ENCODE results near the gene PLB1. TPM values are rescaled to one million over a fixed set of nuclear protein-coding genes. Genes with fewer than 3 reads are reported as not detected.

PLB1 gene
- total RNA-seq, 1 donor from 2014 or later = 0.75 TPM

DNA sequence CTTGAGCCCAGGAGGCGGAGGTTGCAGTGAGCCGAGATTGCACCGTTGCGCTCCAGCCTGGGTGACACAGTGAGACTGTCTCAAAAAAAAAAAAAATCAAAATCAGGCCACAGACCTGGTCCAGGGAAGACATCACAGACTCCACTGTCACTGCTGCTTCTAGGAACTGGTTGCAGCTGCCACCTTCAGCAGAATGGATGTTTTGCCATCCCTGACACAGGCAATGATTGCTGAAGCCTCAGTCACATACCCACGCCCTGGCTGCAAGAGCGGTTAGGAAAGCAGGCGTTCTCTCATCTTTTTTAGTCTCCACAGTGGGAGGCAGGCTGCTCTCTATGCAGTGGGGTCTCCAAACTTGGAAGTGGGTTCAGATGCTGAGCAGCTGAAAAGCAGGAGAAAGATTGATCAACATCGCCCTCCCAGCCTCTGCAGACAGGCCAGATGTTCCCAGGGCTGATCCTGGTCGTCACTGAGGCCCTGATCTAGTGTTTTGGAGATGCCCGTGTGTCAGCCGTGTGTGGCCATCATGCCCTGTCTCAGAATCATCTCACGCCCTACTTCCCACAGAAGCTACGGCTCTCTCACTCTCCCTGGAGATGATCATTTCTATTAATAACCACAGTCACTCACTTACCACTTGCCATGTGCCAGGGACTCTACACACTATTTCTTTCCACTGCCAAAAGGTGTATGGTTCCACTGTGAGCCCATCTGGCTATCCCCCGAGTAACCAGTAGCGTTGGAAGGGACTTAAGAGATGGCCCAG lies 91.8 kb downstream of the PLB1 start:
- Mint-ChIP-seq H3K4me3 (peak overlapping the region; percentile 40), H3K9me3 (no peaks in the 10 kb centered on the region)
- DNase-seq (ENCODE audit: low spot score) = no peak

DNA sequence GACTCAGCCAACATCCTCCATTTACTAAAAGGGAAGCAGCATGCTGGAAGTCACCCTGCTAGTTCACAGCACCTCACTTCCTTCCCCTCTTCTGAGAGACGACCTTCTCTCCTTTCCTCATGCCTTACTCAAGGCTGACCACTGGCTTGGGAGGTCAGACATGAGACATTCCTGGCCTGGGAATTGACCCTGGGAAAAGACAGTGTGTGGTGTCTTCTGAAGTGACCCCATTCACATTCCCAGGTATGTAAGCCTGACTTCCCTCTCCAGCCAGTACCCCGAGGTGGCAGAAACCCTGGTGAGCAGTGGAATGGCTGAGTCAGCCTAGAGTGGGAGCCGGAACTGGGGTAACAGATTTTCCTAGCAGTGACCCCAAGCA lies 92.4 kb downstream of the PLB1 start:
- H3K27me3 Mint-ChIP-seq (ENCODE audit: insufficient read depth) = peaks cover 4% of the 10 kb centered on the region
- intact Hi-C loops (cut with micrococcal nuclease) = no loop called here
- DNase-seq (ENCODE audit: low spot score) = no peak
- H3K27ac Mint-ChIP-seq = peak overlapping the region; percentile 6
- peak overlapping the region; percentile 40 for H3K4me3 Mint-ChIP-seq
- H3K4me1 Mint-ChIP-seq (ENCODE audit: low read depth) = peaks cover 43% of the 10 kb centered on the region
- H3K36me3 Mint-ChIP-seq (ENCODE audit: low read depth) = peaks cover 5% of the 10 kb centered on the region
- no peaks in the 10 kb centered on the region for H3K9me3 Mint-ChIP-seq

More for the DNA sequence above, 91.8 kb downstream of the PLB1 start:
- H3K27me3 Mint-ChIP-seq (ENCODE audit: insufficient read depth) = peaks cover 4% of the 10 kb centered on the region
- peaks cover 5% of the 10 kb centered on the region for H3K36me3 Mint-ChIP-seq (ENCODE audit: low read depth)
- intact Hi-C loops (cut with micrococcal nuclease) = no loop called here
- peaks cover 43% of the 10 kb centered on the region for H3K4me1 Mint-ChIP-seq (ENCODE audit: low read depth)
- H3K27ac Mint-ChIP-seq = no peak overlapping the region

GRCh38 chr2:28589746-28590463 lies 94.0 kb downstream of the PLB1 start:
- Mint-ChIP-seq H3K27me3 (ENCODE audit: insufficient read depth) (peaks cover 4% of the 10 kb centered on the region), H3K4me1 (ENCODE audit: low read depth) (peaks cover 41% of the 10 kb centered on the region), H3K27ac (no peak overlapping the region)

DNA sequence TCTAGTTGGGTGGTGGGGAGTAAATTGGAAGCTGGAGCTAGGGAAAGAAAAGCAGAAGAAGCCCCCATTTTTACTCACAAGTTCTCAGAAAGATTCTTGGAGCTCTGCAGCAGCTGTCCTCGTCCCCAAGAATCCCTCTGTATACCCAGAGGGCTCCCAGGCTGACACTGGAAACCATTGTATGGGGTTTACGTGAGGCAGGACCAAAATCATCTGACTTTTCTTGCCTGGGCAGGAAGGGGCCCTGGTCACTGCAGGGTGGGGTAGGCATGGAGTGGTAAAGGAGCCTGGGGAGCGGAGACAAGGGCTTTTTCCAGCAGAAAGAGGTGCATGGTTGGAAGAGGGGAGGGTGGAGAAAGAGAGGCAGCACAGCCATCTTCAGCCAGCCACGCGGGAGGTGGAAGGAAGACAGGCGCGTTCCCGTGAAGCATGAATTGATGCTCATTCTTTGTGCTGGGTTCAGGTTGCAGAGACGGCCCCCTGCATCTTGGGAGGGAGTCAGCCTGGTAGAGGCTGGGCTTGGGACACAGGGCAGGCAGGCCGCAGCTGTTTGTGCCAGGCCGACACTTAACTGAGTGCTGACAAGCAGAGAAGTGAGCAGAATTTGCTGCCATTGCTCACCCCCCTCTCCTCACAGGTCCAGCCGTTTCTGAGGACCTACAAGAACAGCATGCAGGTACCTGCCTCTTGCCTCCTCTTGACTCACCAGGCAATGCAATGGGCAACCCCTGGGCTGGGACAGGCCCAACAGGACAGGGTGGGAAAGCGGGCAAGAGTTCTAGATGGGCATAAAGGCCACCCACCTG lies 94.8 kb downstream of the PLB1 start:
- H3K4me1 Mint-ChIP-seq (ENCODE audit: low read depth) = peaks cover 44% of the 10 kb centered on the region
- intact Hi-C loops (cut with micrococcal nuclease) = no loop called here

More at GRCh38 chr2:28589746-28590463, 94.0 kb downstream of the PLB1 start:
- no peak overlapping the region for H3K4me3 Mint-ChIP-seq
- DNase-seq (ENCODE audit: low spot score) = no peak
- H3K36me3 Mint-ChIP-seq (ENCODE audit: low read depth) = peaks cover 8% of the 10 kb centered on the region
- H3K9me3 Mint-ChIP-seq = no peaks in the 10 kb centered on the region
- intact Hi-C loops (cut with micrococcal nuclease) = no loop called here

GRCh38 chr2:28591711-28592335 lies 96.0 kb downstream of the PLB1 start:
- intact Hi-C loops (cut with micrococcal nuclease) = no loop called here
- Mint-ChIP-seq H3K4me1 (ENCODE audit: low read depth) (peaks cover 47% of the 10 kb centered on the region), H3K27ac (no peak overlapping the region)

More for the DNA sequence above, 94.8 kb downstream of the PLB1 start:
- Mint-ChIP-seq H3K9me3 (no peaks in the 10 kb centered on the region), H3K27me3 (ENCODE audit: insufficient read depth) (peaks cover 4% of the 10 kb centered on the region), H3K4me3 (no peak overlapping the region), H3K36me3 (ENCODE audit: low read depth) (peaks cover 8% of the 10 kb centered on the region), H3K27ac (no peak overlapping the region)
- no peak for DNase-seq (ENCODE audit: low spot score)

GRCh38 chr2:28592481-28592880 lies 96.6 kb downstream of the PLB1 start:
- Mint-ChIP-seq H3K4me1 (ENCODE audit: low read depth) (peaks cover 41% of the 10 kb centered on the region), H3K27ac (no peak overlapping the region), H3K36me3 (ENCODE audit: low read depth) (peaks cover 12% of the 10 kb centered on the region), H3K27me3 (ENCODE audit: insufficient read depth) (peaks cover 4% of the 10 kb centered on the region), H3K9me3 (no peaks in the 10 kb centered on the region), H3K4me3 (no peak overlapping the region)
- intact Hi-C loops (cut with micrococcal nuclease) = no loop called here
- no peak for DNase-seq (ENCODE audit: low spot score)

More at GRCh38 chr2:28591711-28592335, 96.0 kb downstream of the PLB1 start:
- no peak for DNase-seq (ENCODE audit: low spot score)
- no peaks in the 10 kb centered on the region for H3K9me3 Mint-ChIP-seq
- H3K27me3 Mint-ChIP-seq (ENCODE audit: insufficient read depth) = peaks cover 4% of the 10 kb centered on the region
- H3K4me3 Mint-ChIP-seq = no peak overlapping the region
- peaks cover 12% of the 10 kb centered on the region for H3K36me3 Mint-ChIP-seq (ENCODE audit: low read depth)

DNA sequence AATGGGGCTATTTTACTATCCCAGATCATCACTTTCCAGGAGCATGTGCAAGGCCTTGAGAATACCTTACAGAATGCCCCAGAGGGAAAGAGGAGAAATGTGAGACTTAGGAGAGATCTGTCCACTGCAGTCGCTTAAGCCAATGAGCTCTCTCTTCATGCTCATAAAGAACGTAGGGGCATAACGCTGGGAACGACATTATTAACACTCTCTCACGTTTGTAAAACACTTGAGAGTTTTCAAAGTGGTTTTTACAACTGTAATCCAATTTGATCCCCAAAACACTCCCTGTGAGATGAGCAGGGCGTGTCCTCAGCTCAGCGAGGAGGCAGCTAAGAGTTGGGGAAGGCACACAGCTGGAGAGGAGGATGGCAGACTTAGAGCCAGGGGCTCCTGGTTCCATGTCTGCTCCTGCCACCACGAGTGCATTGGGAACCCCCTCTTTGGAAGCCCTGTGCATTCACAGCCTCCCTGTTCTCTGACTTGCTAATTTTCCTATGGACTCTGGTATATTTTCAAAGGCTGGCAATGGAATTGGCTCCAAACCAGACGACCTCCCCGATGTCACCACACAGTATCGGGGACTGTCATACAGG lies 97.4 kb downstream of the PLB1 start:
- DNase-seq (ENCODE audit: low spot score) = no peak
- Mint-ChIP-seq H3K36me3 (ENCODE audit: low read depth) (peaks cover 10% of the 10 kb centered on the region), H3K9me3 (no peaks in the 10 kb centered on the region), H3K27ac (no peak overlapping the region), H3K27me3 (ENCODE audit: insufficient read depth) (peaks cover 4% of the 10 kb centered on the region), H3K4me1 (ENCODE audit: low read depth) (peaks cover 33% of the 10 kb centered on the region), H3K4me3 (no peak overlapping the region)
- intact Hi-C loops (cut with micrococcal nuclease) = no loop called here

DNA sequence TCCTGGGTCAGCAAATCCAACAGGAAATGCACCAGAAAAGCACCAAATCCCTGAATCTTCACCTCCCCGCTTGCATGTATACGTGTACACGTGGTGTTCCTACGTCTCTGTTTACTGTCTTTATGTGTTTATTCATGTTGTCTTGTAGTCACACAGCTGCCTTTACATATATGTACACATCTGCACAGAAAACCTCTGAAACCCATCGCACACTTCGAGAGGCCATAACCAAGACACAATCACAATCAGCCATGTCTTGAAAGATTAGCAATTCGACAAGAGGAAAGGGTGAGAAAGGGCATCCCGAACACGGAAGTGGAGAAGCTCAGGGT lies 98.1 kb downstream of the PLB1 start:
- DNase-seq (ENCODE audit: low spot score) = no peak
- Mint-ChIP-seq H3K27ac (peak overlapping the region; percentile 78), H3K9me3 (no peaks in the 10 kb centered on the region), H3K36me3 (ENCODE audit: low read depth) (peaks cover 12% of the 10 kb centered on the region), H3K4me3 (peak overlapping the region; percentile 49), H3K27me3 (ENCODE audit: insufficient read depth) (peaks cover 4% of the 10 kb centered on the region), H3K4me1 (ENCODE audit: low read depth) (peaks cover 30% of the 10 kb centered on the region)
- intact Hi-C loops (cut with micrococcal nuclease) = loop anchor here (1.0 kb wide), 7 partner anchors 20 to 276 kb away; partner anchors contain the start of gene TRMT61B

- Mint-ChIP-seq H3K27me3 (ENCODE audit: insufficient read depth) (peaks cover 4% of the 10 kb centered on the region), H3K36me3 (ENCODE audit: low read depth) (peaks cover 12% of the 10 kb centered on the region), H3K4me1 (ENCODE audit: low read depth) (peaks cover 30% of the 10 kb centered on the region), H3K9me3 (no peaks in the 10 kb centered on the region), H3K27ac (peak overlapping the region; percentile 78), H3K4me3 (peak overlapping the region; percentile 49)
- DNase-seq (ENCODE audit: low spot score) = peak; percentile 71
- intact Hi-C loops (cut with micrococcal nuclease) = loop anchor here (1.0 kb wide), 7 partner anchors 20 to 276 kb away; partner anchors contain the start of gene TRMT61B
These were observed 98.7 kb downstream of the PLB1 start for GRCh38 chr2:28594332-28595108.

GRCh38 chr2:28595323-28595722 lies 99.5 kb downstream of the PLB1 start:
- DNase-seq (ENCODE audit: low spot score) = no peak
- peaks cover 25% of the 10 kb centered on the region for H3K4me1 Mint-ChIP-seq (ENCODE audit: low read depth)
- H3K27ac Mint-ChIP-seq = no peak overlapping the region
- peaks cover 4% of the 10 kb centered on the region for H3K27me3 Mint-ChIP-seq (ENCODE audit: insufficient read depth)
- intact Hi-C loops (cut with micrococcal nuclease) = no loop called here
- H3K9me3 Mint-ChIP-seq = no peaks in the 10 kb centered on the region
- peak overlapping the region; percentile 8 for H3K4me3 Mint-ChIP-seq
- H3K36me3 Mint-ChIP-seq (ENCODE audit: low read depth) = peaks cover 10% of the 10 kb centered on the region

DNA sequence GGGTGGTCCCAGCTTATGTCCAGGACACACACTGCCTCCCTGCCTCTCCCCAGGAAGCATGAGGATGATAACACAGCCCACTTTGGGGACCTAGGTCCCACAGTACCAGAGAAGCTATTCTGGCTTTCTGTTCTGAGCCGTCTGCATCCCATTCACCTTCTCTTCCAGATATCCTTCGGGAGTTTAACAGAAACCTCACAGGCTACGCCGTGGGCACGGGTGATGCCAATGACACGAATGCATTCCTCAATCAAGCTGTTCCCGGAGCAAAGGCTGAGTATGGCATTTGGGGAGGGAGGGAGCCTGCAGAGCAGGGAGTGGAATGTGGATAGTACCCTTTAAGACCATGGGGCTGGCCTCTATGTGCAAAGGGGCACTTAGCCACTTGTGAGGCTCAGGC lies 102.6 kb downstream of the PLB1 start:
- intact Hi-C loops (cut with micrococcal nuclease) = no loop called here
- H3K36me3 Mint-ChIP-seq (ENCODE audit: low read depth) = peaks cover 17% of the 10 kb centered on the region
- H3K9me3 Mint-ChIP-seq = no peaks in the 10 kb centered on the region
- H3K4me1 Mint-ChIP-seq (ENCODE audit: low read depth) = peaks cover 33% of the 10 kb centered on the region
- no peak overlapping the region for H3K4me3 Mint-ChIP-seq
- H3K27me3 Mint-ChIP-seq (ENCODE audit: insufficient read depth) = no peaks in the 10 kb centered on the region
- no peak overlapping the region for H3K27ac Mint-ChIP-seq
- no peak for DNase-seq (ENCODE audit: low spot score)
